ENCODE results near the gene CLDN20.
A peak's percentile ranks its signal among the peaks of the same experiment; 100 is the strongest.
"Not testable (repeated sequence)": the region's sequence is repeated elsewhere in the genome, so short reads cannot be mapped to it uniquely, and the experiment has no call there.

CLDN20 gene

GRCh38 chr6:155223646-155224451, 40.0 kb upstream of the CLDN20 start:
- Histone ChIP-seq H3K4me1 (ENCODE audit: low read length) (peaks cover 50% of the 10 kb centered on the region), H3K27ac (ENCODE audit: low read length) (peak overlapping the region; percentile 97), H3K36me3 (replicated peaks; ENCODE audit: low read depth, low read length) (peaks cover 10% of the 10 kb centered on the region), H3K79me2 (ENCODE audit: low read length) (no peaks in the 10 kb centered on the region), H3K9ac (ENCODE audit: low read length) (peak overlapping the region; percentile 66), H3K9me3 (ENCODE audit: insufficient read depth, low read length) (peaks cover 5% of the 10 kb centered on the region; the same call in 1 of the 2 replicates), H3K27me3 (ENCODE audit: low read depth, low read length) (no peaks in the 10 kb centered on the region), H3K4me3 (ENCODE audit: low read length) (peak overlapping the region; percentile 70), H4K20me1 (ENCODE audit: insufficient read depth, low read length) (no peaks in the 10 kb centered on the region), H2AFZ (ENCODE audit: low read depth, low read length) (peak overlapping the region; percentile 66; the same call in 1 of the 2 replicates), H3K4me2 (ENCODE audit: low read length) (peak overlapping the region; percentile 85)
- TF ChIP-seq CTCF (IDR thresholded peaks at IDR 0.05; ENCODE audit: low read depth, low read length), result no peak
- TF ChIP-seq EZH2phosphoT487 (IDR thresholded peaks at IDR 0.05; ENCODE audit: low read depth), result no peak

DNA sequence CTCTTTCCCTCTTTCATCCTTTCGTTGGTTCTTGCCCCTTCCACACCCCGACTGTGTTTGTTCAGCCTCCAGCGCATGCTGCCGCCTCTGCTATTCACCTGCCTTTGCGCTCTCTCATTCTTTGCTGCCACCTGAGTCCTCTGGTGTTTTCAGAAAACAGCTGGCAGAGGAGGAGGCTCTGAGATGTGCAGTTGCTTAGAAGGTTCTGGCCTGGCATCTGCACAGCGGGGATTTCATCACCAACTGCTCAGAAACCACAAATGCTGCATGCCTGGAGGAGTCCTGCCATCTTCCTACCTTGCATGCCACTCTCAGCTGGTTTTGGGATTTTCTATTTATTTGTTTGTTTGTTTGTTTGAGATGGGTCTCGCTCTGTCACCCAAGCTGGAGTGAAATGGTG, 39.2 kb upstream of the CLDN20 start:
- Histone ChIP-seq H3K4me3 (ENCODE audit: low read length) (peak overlapping the region; percentile 70), H3K9ac (ENCODE audit: low read length) (peak overlapping the region; percentile 62), H3K4me1 (ENCODE audit: low read length) (peaks cover 50% of the 10 kb centered on the region), H3K9me3 (ENCODE audit: insufficient read depth, low read length) (peaks cover 5% of the 10 kb centered on the region; the same call in 1 of the 2 replicates), H3K27me3 (ENCODE audit: low read depth, low read length) (no peaks in the 10 kb centered on the region), H2AFZ (ENCODE audit: low read depth, low read length) (no peak overlapping the region), H3K27ac (ENCODE audit: low read length) (peak overlapping the region; percentile 97), H3K4me2 (ENCODE audit: low read length) (peak overlapping the region; percentile 85), H3K79me2 (ENCODE audit: low read length) (no peaks in the 10 kb centered on the region), H3K36me3 (replicated peaks; ENCODE audit: low read depth, low read length) (peaks cover 13% of the 10 kb centered on the region), H4K20me1 (ENCODE audit: insufficient read depth, low read length) (no peaks in the 10 kb centered on the region)
- TF ChIP-seq EZH2phosphoT487 (IDR thresholded peaks at IDR 0.05; ENCODE audit: low read depth), result no peak
- no peak for TF ChIP-seq CTCF (IDR thresholded peaks at IDR 0.05; ENCODE audit: low read depth, low read length)

DNA sequence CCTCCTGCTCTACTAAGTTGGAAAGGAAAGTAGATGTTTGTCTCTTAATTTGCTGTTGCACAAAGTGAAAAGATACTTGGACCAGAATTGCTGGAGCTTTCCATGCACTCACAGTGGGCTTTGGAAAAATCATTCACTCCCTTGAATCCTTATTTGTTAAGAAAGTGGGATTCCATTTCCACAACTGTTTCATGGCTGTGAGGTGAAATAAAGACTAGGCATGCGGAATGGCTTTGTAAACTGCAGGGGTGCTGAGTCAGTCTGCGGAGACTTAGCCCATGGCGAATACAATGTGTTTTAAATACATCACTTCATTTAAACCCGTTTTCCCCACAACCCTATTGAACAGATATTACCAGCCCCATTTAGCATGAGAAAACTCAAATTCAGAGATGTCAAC, 36.8 kb upstream of the CLDN20 start:
- Histone ChIP-seq H3K36me3 (replicated peaks; ENCODE audit: low read depth, low read length) (peaks cover 13% of the 10 kb centered on the region), H4K20me1 (ENCODE audit: insufficient read depth, low read length) (no peaks in the 10 kb centered on the region), H3K4me1 (ENCODE audit: low read length) (peaks cover 36% of the 10 kb centered on the region), H3K4me2 (ENCODE audit: low read length) (no peak overlapping the region), H3K27ac (ENCODE audit: low read length) (no peak overlapping the region), H3K4me3 (ENCODE audit: low read length) (no peak overlapping the region), H2AFZ (ENCODE audit: low read depth, low read length) (no peak overlapping the region), H3K9ac (ENCODE audit: low read length) (no peak overlapping the region), H3K79me2 (ENCODE audit: low read length) (no peaks in the 10 kb centered on the region), H3K9me3 (ENCODE audit: insufficient read depth, low read length) (peaks cover 5% of the 10 kb centered on the region; the same call in 1 of the 2 replicates), H3K27me3 (ENCODE audit: low read depth, low read length) (no peaks in the 10 kb centered on the region)
- no peak for TF ChIP-seq EZH2phosphoT487 (IDR thresholded peaks at IDR 0.05; ENCODE audit: low read depth)

DNA sequence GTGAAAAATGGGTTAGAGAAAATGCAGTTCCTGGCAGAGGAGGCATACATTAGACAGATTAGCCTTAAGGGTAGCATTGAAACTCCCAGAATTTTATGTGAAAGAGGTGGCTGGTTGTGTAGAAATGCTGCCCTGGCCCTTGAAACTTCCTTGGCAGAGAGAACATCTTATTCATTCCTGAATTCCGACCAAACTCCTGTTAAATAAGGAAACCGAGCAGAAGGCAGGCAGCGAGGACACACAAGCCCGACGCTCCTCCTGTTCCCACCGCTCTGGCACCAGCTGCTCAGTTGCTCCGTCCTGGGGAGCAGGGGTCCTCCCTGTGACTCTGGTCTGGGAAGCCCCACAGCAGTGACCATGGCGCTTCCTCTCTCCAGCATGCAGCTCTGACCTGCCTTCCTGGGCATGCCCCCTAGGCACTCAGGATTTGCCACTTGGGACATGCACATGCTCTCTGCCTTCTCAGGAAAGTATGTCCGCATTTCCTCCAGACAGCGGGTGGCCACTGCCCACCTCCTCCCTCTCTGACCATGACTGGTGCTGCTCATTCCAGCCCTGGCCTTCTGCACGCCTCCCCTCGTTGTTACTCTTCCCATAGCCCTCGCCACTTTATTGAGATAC, 35.2 kb upstream of the CLDN20 start:
- Histone ChIP-seq H3K9ac (ENCODE audit: low read length) (no peak overlapping the region), H3K27me3 (ENCODE audit: low read depth, low read length) (no peaks in the 10 kb centered on the region), H3K4me3 (ENCODE audit: low read length) (no peak overlapping the region), H3K9me3 (ENCODE audit: insufficient read depth, low read length) (peaks cover 5% of the 10 kb centered on the region; the same call in 1 of the 2 replicates), H3K4me2 (ENCODE audit: low read length) (no peak overlapping the region), H3K4me1 (ENCODE audit: low read length) (peaks cover 20% of the 10 kb centered on the region), H3K36me3 (replicated peaks; ENCODE audit: low read depth, low read length) (peaks cover 13% of the 10 kb centered on the region), H2AFZ (ENCODE audit: low read depth, low read length) (no peak overlapping the region), H3K27ac (ENCODE audit: low read length) (no peak overlapping the region), H3K79me2 (ENCODE audit: low read length) (no peaks in the 10 kb centered on the region), H4K20me1 (ENCODE audit: insufficient read depth, low read length) (no peaks in the 10 kb centered on the region)
- TF ChIP-seq EZH2phosphoT487 (IDR thresholded peaks at IDR 0.05; ENCODE audit: low read depth) (no peak), CTCF (IDR thresholded peaks at IDR 0.05; ENCODE audit: low read depth, low read length) (no peak)

DNA sequence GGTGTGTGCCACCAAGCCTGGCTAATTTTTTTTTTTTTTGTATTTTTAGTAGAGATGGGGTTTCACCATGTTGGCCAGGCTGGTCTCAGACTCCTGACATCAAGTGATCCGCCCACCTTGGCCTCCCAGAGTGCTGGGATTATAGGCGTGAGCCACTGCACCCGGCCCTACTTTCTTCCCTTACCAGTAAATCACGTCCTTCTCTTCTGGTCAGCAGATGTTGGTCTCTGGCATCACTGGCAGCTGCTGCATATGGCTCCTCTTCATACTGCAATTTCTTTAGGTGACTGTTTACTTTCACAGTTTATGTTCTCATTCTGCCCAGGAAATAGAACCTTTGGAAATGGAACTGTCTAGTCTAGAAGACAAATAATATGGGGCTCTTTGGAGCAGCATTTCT, 32.8 kb upstream of the CLDN20 start:
- not testable (repeated sequence) for H3K4me3 ChIP-seq (ENCODE audit: low read length); H2AFZ ChIP-seq (ENCODE audit: low read depth, low read length); H3K9ac ChIP-seq (ENCODE audit: low read length); H3K4me2 ChIP-seq (ENCODE audit: low read length); H3K9me3 ChIP-seq (ENCODE audit: insufficient read depth, low read length); H3K79me2 ChIP-seq (ENCODE audit: low read length); H3K4me1 ChIP-seq (ENCODE audit: low read length); H4K20me1 ChIP-seq (ENCODE audit: insufficient read depth, low read length); H3K27ac ChIP-seq (ENCODE audit: low read length); H3K27me3 ChIP-seq (ENCODE audit: low read depth, low read length)
- peaks cover 13% of the 10 kb centered on the region for H3K36me3 ChIP-seq (replicated peaks; ENCODE audit: low read depth, low read length)

Measured in OCI-LY3 (cell line).